ENCODE results near the gene DOCK3.

Gene DOCK3

GRCh38 chr3:50696276-50696675 is 21.5 kb downstream of the DOCK3 start:
- DNase-seq (ENCODE audit: low read depth), result no peak
- no peak overlapping the region for H3K4me3 ChIP-seq (ENCODE audit: low read length)
- no peak for TF ChIP-seq CTCF (conservative IDR thresholded peaks at IDR 0.05; ENCODE audit: low read depth, low read length)

- no peak for TF ChIP-seq CTCF (conservative IDR thresholded peaks at IDR 0.05; ENCODE audit: low read depth, low read length)
- DNase-seq (ENCODE audit: low read depth), result no peak
- H3K4me3 ChIP-seq (ENCODE audit: low read length), result no peak overlapping the region
Measured at GRCh38 chr3:50698269-50698668, 23.5 kb downstream of the DOCK3 start.

GRCh38 chr3:50708620-50709019 is 33.9 kb downstream of the DOCK3 start:
- no peak overlapping the region for H3K4me3 ChIP-seq (ENCODE audit: low read length)
- TF ChIP-seq CTCF (conservative IDR thresholded peaks at IDR 0.05; ENCODE audit: low read depth, low read length), result no peak
- no peak for DNase-seq (ENCODE audit: low read depth)

- DNase-seq (ENCODE audit: low read depth), result peak; percentile 42
- TF ChIP-seq CTCF (conservative IDR thresholded peaks at IDR 0.05; ENCODE audit: low read depth, low read length), result no peak
- H3K4me3 ChIP-seq (ENCODE audit: low read length), result no peak overlapping the region
Measured at GRCh38 chr3:50714946-50715345, 40.2 kb downstream of the DOCK3 start.

GRCh38 chr3:50724831-50725230 is 50.1 kb downstream of the DOCK3 start:
- DNase-seq (ENCODE audit: low read depth), result no peak
- no peak overlapping the region for H3K4me3 ChIP-seq (ENCODE audit: low read length)
- no peak for TF ChIP-seq CTCF (conservative IDR thresholded peaks at IDR 0.05; ENCODE audit: low read depth, low read length)

GRCh38 chr3:50734985-50735384 is 60.3 kb downstream of the DOCK3 start:
- no peak for DNase-seq (ENCODE audit: low read depth)
- TF ChIP-seq CTCF (conservative IDR thresholded peaks at IDR 0.05; ENCODE audit: low read depth, low read length), result no peak
- no peak overlapping the region for H3K4me3 ChIP-seq (ENCODE audit: low read length)

- no peak overlapping the region for H3K4me3 ChIP-seq (ENCODE audit: low read length)
- no peak for TF ChIP-seq CTCF (conservative IDR thresholded peaks at IDR 0.05; ENCODE audit: low read depth, low read length)
- DNase-seq (ENCODE audit: low read depth), result no peak
Measured at GRCh38 chr3:50737193-50737905, 62.6 kb downstream of the DOCK3 start.
